ENCODE data around the gene CLEC12A. TPM values are rescaled to one million over a fixed set of nuclear protein-coding genes. Genes with fewer than 3 reads are reported as not detected.
"Not testable (repeated sequence)": the region's sequence is repeated elsewhere in the genome, so short reads cannot be mapped to it uniquely, and the experiment has no call there.

Gene CLEC12A
- total RNA-seq, 1 experiment from 2014 or later: not detected

DNA sequence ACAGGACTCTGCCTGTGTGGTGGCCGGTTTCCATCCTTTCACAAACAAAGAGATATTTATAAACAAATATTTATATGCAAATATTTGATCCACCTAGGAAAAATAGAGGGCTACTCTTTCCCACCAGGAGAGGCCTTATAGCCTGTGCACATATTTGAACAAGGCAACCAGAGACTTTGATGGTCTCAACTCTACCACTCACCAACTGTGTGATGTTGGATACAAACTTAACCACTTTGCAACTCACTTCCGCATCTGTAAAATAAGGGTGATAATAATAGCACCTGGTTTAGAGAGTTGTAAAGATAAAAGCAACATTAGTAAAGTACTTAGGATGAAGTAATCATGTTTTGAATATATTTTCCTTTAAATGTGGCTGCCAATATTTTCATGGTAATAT is 1.5 kb upstream of the CLEC12A start:
- DNase-seq (ENCODE audit: low read depth): no peak

DNA sequence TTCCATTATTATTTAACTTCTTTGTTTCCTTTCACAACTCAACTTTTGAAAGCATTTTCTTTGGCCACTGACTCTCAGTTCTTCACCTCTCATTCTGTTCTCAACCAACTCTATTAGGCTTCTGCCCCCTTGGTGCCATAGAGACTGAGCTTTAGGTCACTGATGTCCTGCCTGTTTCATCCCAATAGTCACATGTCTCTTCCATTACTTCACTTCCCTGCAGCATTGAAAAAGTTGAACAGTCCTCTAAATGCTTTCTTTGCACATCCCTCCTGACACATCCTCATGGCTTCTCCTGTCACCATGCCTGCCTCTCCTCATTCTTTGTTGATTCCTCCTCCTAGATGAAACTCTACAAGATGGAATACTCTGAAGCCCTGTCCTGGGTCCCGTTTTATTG is 2.7 kb downstream of the CLEC12A start:
- DNase-seq (ENCODE audit: low read depth): no peak

DNA sequence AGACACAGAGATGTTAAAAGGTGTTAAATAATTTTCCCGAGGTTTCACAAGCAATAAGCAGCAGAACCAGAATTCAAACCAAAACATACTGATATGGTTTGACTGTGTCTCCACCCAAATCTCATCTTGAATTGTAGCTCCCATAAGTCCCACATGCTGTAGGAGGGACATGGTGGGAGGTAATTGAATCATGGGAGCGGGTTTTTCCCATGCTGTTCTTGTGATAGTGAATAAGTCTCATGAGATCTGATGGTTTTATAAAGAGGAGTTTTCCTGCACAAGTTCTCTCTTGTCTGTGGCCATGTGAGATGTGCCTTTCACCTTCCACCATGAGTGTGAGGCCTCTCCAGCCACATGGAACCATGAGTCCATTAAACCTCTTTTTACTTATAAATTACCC is 3.5 kb downstream of the CLEC12A start:
- DNase-seq (ENCODE audit: low read depth): not testable (repeated sequence)

DNA sequence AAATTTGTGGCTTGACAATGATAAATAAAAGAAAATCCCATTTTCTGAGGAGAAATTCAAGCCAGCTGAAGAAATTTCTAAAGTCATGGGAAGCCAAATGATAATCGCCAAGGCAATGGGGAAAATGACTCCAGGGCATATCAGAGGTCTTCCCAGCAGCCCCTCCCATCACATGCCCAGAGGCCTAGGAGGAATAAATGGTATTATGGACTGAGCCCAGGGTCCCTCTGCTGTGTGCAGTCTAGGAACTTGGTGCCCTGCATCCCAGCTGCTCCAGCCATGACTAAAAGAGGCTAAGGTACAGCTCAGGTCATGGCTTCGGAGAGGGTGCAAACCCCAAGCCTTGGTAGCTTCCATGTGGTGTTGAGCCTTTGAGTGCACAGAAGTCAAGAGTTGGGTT is 4.4 kb downstream of the CLEC12A start:
- DNase-seq (ENCODE audit: low read depth): no peak

DNA sequence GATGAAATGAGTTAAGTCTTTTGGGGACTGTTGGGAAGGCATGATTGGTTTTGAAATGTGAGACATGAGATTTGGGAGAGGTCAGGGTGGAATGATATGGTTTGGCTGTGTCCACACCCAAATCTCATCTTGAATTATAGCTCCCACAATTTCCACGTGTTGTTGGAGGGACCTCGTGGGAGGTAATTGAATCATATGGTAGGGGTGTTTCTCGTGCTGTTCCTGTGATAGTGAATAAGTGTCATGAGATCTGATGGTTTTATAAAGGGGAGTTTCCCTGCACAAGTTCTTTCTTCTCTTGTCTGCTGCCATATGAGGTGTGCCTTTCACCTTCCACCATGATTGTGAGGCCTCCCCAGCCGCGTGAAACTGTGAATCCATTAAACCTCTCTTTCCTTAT is 5.4 kb downstream of the CLEC12A start:
- not testable (repeated sequence) for DNase-seq (ENCODE audit: low read depth)

DNA sequence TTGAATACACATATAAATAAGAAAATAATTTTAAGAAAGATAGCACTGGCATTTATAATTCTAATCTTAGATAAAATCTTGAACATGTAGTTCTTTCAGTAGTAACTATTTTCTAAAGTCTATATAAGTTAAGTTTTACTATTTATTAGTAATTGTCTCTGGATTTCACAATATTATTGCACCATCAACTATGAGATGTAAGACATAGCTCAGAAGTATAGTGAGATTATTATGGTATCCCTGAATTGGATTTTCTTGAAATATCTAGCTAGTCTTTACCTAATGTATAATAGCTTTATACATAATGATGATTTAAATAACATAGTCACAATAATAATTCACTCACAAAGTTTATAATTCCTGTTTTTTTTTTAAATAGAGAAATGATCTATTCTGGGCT is 6.7 kb downstream of the CLEC12A start:
- DNase-seq (ENCODE audit: low read depth): no peak

DNA sequence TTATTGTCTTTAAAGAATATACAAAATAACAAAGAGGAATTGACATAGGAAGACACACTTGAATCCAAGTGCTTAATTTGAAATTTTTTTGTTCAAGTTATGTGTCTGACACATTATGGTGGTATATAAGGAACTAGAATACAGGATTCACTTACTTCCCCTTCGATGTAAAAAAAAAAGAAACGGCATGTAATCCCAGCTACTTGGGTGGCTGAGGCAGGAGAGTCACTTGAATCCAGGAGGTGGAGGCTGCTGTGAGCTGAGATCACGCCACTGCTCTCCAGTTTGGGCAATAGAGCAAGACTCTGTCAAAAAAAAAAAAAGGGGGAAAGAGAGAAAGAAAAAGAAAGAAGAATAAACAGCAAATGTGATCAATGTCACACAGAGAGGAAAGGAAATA is 8.9 kb downstream of the CLEC12A start:
- DNase-seq (ENCODE audit: low read depth): no peak

DNA sequence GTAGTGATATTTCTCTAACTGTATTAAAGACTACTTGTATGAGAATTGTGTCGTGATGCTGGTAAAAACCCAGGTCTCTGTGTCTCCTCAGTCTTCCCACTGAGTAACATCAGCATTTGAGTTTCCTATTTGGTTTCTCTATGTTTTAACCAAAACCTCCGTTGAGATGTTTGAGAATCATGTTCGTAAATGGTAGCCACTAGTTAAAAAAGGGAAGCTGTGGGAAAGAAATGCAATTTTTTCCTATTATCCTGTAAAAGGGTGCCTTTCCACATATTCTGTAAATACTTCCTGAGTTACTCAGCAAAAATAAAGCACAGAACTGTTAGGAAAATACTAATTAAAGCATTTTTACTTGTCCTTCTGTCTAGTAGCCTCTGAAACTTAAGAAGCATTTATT is 20.7 kb downstream of the CLEC12A start:
- DNase-seq (ENCODE audit: low read depth): no peak

DNA sequence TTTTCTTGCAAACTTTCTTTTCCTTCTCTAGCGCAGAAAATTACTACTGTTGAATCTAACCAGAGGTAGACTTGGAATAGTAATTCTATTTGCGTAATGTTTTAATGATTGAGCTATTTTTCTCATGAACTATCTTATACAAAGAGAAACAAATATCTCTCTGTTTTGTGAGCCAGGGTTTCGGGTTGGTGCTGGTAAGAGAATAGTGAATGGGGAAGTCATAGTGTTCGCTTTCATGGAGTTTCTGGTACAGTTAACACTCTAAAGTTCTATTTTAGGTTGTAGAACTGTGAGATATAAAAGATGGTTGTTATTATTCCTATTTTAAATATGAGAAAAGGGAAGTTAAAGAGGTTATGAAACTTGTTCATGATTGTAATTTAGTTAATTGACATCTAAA is 21.1 kb downstream of the CLEC12A start:
- DNase-seq (ENCODE audit: low read depth): no peak

DNA sequence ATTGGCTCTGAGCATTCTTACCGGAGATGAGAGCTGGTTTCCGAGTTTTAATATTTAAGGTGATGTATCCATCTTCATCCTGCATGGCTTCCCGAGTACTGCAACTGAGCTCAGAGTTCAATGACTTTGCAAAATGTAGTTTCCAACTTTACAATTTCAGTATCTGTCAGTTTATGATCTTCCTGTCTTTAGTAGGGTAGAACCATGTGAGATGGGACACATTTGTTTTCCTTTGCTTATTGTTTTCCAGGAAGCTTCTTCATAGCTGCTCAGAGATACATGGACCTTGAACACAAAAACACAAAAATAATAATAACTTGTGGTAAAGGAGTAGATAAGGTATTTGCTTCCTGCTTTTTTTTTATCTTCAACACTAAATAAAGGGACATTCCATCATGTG is 27.8 kb downstream of the CLEC12A start, which contains the start of gene CLEC1B:
Gene CLEC1B, minus strand, starts transcription at position 106 of the 400 bp plus-strand sequence. Its CDS starts 21 bp downstream, at position 85.
- no peak for DNase-seq (ENCODE audit: low read depth)

DNA sequence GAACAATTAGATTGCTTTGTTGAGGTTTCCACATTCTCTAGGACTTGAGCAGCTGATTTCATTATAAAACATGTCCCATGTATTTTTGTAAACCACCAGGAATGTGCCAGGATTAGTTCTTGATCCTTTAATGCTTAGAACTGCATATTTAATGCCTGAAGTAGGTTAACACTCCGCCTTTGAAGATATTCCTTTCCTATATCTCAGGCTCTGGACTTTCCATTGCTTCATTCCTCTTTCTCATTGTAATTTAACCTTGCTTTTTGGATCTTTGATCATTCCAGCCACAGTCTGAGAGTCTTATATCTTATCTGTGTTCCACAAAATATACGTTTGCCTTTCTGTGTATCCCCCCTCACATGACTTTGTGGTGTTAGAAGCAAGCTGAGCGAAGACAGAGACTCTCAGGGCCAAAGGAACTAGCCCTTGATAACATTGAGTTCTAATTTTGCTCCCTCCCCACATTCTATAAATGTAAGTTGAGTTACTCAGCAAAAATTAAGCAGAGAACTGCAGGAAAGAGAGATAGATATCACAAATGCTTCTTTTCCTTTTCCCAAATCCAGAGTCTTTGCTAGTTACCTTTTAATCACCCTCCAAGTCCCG is 30.1 kb downstream of the CLEC12A start:
- DNase-seq (ENCODE audit: low read depth): no peak

DNA sequence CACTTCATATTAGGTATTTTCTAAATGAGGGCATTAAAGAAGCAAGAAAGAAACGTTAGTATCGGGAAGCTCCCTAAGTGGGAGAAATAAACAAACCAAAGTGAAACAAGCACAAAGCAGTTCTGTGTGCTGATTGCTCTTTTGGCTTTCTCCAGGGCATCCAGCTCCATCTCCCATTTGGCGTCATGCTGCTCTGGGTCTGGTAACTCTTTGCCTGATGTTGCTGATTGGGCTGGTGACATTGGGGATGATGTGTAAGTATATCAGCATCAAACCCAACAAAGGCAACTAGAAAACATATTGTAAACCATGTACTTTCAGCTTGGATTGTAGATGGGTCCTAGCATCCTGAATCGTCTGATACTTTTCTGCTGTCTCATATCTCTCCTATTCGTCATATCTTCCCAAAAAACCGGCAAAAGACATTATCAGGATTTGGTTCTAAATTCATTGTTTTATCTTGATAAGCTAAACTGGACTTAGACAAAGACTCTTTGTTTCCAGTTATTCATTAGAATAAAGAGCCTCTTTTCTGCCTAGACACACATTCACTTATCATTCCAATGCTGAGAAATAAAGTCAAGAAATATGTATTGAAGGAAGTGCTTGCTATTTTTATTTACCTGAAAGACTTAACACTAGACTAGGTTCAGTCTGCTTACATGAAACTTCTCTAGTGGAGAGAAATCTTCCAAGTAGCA is 41.6 kb downstream of the CLEC12A start:
- DNase-seq (ENCODE audit: low read depth): no peak

DNA sequence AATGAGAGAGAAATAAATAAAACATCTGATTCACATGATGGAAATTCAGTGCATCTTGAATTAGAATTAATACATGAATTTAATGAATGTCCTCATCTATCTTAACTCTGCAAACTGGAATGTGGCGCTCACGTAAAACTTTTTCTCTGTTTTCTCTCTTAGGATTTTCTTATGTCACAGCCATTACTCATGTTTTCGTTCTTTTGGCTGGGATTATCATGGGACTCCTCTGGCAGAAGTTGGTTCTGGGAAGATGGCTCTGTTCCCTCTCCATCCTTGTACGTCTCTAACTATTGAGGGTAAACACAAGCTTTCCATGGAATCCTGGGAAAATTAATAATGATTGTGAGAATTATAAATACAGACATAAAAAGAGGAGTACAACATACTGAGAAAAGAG is 44.2 kb downstream of the CLEC12A start:
- no peak for DNase-seq (ENCODE audit: low read depth)

DNA sequence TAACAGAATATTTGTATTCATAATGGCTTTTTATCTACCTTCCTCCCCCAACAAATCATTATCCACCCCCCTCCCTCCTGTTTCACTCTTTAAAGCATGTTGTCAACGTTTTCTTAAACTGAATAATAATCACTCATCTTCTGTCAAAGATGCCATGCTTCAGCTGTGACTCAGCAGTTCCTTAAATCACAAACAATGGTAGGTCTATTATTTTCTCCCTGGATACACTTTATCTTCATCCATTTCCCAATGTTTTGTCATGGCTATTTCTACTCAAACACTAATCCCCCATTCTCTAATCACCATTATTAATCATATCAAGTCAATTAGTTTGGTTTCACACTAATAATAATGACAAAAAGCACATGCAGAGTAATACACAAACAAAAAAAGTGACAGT is 45.7 kb downstream of the CLEC12A start:
- DNase-seq (ENCODE audit: low read depth): no peak

DNA sequence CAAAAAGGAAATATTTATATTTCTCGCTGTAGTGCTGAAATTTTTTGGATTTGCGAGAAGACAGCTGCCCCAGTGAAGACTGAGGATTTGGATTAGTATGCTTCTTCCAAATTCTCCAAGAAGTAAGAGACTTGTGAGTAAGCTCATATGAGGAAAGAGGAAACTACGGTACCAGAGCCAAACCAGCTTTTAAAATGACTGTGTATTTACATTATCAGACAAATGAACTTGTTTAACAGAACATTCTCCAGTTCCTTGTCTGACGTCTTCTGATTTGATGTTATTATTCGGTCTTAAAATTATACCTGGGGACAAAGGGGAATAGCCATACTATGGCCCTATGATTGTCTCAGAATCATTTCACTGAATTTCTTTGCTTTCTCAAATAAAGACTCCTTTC is 47.2 kb downstream of the CLEC12A start:
- no peak for DNase-seq (ENCODE audit: low read depth)

DNA sequence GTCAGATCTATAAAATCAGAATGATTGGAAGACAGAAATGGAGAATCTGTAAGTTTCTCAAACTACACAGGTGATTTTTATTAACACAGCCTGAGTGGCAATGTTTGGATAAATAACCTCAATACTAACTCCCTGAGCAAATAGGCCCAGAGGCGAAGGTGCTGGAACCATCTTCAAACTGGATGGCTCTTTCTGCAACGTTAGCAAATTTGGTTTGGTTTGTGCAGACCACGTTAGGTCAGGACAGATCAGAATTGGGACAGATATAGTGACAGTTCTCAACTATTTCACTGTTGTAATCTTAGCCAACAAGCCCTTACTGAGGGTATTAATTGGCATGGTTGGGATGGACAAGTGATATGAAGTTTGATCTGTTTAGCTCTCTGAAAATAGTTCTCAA is 50.1 kb downstream of the CLEC12A start:
- DNase-seq (ENCODE audit: low read depth): no peak

DNA sequence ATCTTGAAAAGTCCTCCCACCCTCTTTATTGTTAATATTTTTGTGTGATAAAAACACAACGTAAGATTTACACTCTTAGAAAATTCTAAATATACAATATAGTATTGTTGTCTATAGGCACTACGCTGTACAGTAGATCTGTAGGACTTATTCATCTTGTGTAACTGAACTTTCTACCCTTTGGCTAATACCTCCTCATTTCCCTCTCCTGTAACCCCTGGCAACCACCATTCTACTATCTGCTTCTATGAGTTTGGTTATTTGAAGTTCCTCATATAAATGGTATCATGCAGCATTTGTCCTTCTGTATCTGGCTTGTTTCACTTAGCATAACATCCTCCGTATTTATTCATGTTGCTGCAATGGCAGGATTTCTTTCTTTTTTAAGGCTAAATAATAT is 54.0 kb downstream of the CLEC12A start:
- DNase-seq (ENCODE audit: low read depth): no peak

DNA sequence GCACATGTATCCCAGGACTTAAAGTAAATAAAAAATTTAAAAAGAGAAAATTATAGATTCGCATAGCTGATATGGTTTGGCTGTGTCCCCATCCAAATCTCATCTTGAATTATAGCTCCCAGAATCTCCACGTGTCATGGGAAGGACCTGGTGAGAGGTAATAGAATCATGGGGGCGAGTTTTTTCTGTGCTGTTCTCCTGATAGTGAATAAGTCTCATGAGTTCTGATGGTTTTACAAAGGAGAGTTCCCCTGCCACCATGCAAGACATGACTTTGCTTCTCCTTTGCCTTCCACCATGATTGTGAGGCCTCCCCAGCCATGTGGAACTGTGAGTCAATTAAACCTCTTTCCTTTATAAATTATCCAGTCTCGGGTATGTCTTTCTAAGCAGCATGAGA is 55.5 kb downstream of the CLEC12A start:
- not testable (repeated sequence) for DNase-seq (ENCODE audit: low read depth)

DNA sequence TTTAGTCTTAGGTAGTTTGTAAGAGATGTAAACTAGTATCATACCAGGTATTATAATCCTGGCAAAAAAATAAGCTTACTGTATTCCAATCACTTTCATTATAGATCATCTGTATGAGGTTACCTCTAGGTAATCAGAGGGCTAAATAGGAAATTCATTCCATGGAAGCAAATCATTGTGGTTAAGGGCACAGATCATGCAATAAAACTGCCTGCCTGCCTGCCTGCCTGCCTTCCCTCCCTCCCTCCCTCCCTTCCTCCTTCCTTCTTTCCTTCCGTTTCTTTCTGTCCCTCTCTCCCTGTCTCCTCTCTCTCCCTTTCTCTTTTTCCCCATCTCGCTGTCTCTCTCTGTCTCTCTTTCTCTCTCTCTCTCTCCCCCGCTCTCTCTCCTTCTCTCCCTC is 56.1 kb downstream of the CLEC12A start:
- peak; percentile 4 for DNase-seq (ENCODE audit: low read depth)

DNA sequence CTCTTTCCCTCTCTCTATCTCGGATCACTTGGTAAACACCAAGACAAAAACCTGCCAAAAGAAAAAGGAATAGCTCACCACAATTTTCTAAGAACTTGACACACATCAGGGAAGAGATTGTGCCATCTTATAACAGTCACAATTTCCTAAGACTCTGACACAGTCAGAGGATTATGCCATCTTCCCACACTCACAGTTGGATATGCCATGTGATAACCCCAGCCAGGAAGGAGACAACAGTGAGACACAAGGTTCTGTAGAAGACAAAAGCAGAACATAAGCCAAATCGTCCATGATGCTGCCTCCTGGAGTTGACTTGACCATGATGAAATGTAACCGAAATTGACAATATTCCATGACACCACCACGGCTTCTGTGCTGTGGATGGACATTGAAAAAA is 56.5 kb downstream of the CLEC12A start:
- DNase-seq (ENCODE audit: low read depth): peak; percentile 15

DNA sequence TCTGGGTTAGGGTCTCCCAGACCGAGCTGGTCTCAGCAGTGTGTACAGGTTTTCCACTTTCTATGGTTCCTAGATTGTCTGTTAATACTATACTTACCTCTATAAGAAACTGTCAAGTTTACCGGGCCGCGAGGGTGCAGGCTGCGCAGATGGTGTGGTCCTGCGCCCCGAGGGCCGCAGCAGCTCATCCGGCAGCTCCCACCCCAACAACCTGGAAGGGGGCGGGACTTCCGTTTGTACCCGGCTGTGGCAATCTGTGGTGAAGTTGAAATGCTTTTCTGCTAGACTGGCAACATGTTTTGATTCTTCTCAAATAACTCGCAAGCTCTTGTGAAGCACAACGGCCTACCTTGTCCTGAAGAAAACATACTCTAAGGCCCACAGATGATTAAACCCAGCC is 59.2 kb downstream of the CLEC12A start, which contains the start of gene CLEC9A:
Gene CLEC9A, plus strand, starts transcription at position 237 of the 400 bp plus-strand sequence. CDS start 22,006 bp downstream, outside the sequence.
- DNase-seq (ENCODE audit: low read depth): no peak

DNA sequence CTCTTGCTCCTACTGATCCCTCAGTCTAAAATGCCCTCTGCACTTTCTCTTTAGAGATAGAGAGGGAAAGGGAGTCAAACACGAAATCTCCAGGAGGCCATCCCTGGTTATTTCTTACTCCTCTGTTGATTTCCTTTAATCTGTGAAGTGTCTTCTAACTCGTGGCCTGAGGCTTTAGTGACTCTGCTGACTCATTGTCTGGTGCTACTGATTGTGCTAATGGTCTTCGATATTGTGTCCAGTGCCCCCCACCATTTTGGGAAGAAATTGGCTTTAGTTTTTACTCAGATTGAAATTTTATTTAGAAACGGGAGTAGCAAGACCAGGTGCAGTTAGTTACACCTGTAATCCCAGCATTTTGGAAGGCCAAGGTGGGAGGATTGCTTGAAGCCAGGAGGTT is 60.1 kb downstream of the CLEC12A start:
- no peak for DNase-seq (ENCODE audit: low read depth)

DNA sequence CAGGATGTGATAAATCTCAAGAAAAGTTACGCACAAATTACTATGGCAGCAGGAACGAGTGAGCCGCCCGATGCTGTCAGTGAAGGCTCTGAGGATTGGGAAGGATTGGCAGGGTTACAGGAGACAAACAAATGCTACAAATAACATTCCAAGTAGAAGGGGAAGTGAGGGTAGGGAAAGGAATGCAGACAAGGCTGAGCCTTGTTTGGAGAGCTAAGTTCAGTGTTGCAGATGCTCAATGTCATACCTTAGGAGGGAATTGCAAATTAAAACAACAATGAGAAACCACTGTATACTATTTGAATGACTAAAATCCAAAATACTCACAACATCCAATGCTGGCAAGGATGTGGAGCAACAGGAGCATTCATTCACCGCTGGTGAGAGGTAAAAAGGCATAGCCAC is 60.6 kb downstream of the CLEC12A start:
- DNase-seq (ENCODE audit: low read depth): peak; percentile 39

Data from Daoy (cell line).